ENCODE data around the gene KMT2E.

The KMT2E gene

DNA sequence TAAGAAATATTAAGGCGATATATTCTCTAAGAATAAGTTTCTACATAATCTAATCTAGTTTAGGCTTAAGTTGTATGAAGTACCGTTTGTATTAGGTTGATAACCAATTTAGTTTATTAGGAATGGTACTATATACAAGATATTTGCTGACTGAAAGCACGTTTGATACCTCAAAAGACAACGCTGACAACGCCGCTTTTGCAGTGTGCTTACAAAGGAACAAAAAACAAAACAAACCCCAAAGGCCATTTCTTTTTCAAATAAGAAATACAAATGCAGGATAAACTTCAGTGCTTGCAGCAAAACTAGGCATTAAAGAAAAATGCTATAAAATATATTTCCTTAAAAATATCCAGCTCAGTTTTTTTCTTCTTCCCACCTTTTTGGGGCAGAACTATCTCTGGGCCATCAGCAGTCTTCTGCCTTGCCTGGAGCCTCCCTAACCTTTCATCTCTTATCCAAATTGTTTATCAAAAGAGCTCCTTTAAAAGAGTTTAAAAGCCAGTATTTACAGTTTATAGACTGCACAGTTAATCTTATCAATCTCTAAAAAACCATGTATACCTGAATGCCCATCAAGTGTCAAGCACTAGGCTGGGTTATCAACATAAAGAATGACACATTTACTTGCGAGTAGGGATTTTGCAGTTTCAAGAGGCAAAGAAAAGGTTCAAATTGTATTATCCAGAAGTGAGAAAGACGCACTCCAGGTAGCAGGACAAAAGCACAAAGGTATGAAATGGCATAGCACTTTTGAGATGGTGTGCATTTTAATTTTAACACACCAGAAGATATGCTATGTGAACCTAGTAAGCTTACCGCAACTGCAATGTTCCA lies 4.1 kb upstream of the KMT2E start:
- DNase-seq (ENCODE audit: low read depth) = no peak

DNA sequence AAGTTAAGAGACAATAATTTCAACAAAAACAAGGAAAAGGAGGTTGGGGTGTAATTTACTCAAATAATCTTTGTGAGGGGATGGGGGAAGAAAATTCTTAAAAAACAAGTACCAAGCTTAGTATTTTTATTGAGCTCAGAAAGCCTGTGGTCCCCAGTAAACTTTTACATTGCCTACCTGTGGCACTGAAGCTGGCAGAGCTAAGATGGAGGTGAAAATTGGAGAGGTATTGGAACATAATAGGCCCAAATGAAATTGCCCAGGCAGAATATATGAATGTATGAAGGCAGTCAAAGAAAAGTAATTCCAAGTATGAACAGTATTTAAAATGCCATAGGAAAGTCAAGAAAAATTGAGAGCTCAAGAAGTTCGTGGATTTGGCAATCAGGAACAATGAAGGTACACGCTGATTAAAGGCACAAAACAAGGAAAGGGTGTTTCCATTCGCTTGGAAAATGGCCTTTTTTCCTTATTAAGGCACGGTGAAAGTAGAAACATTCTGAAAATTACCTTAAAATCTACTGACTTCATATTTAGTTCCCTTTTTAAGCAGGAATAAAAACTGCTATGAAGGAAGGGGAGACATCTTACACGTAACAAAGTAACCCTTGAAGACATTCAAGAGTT lies 3.4 kb upstream of the KMT2E start:
- no peak for DNase-seq (ENCODE audit: low read depth)

DNA sequence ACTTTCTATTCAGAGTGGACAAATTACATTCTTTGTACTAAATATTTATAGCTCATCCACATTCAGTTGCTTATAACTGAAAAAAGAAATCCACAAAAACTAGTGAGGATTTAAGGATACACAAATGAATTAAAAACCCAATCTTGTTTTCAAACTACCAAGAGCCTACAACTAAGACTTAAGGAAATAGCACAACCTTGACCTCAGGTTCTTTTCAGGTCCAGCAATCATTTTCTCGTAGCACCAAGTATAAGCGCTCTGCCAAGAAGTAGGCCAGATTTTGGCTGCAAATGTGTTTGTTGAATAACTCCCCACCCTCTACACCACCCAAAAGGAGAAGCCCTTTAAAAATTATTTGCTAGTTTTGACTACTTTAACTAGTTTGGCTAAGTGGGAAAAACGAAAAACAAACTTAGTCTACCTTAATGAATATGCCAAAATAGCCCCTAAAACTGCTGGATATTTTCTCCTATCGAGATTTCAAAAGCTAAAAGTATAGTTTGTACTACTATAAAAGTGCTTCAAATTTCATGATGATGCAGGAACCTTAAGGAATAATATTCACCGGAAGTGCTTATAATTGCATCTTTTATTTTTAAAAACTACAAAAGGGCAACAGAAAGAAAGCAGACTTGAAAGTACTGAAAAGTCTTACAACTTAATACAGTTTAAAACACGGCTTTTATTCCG lies 2.7 kb upstream of the KMT2E start:
- DNase-seq (ENCODE audit: low read depth) = no peak

DNA sequence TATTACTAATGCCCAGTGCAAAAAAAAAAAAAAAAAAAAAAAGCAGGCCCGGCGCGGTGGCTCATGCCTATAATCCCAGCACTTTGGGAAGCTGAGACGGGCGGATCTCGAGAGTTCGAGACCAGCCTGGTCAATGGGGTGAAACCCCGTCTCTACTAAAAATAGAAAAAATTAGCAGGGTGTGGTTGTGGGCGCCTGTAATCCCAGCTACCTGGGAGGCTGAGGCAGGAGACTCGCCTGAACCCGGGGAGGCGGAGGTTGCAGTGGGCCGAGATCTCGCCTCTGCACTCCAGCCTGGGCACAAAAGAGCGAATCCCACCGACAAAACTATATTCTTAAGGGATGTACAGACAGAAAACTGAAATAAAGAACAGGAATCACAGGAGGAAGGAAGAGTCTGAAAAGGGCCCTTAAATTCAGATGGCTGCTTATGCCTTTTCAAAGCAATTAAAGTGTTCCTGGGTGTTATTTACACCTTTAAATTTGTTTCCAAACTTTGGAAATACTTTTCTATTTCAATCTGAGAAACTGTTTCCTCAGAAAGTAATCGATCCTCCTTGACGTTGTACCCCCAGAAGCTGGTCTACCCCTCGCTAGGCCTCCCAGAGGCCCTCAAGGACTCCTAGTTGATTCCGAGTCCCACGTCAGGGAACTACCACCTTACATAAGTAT lies 2.0 kb upstream of the KMT2E start:
- DNase-seq (ENCODE audit: low read depth) = no peak

DNA sequence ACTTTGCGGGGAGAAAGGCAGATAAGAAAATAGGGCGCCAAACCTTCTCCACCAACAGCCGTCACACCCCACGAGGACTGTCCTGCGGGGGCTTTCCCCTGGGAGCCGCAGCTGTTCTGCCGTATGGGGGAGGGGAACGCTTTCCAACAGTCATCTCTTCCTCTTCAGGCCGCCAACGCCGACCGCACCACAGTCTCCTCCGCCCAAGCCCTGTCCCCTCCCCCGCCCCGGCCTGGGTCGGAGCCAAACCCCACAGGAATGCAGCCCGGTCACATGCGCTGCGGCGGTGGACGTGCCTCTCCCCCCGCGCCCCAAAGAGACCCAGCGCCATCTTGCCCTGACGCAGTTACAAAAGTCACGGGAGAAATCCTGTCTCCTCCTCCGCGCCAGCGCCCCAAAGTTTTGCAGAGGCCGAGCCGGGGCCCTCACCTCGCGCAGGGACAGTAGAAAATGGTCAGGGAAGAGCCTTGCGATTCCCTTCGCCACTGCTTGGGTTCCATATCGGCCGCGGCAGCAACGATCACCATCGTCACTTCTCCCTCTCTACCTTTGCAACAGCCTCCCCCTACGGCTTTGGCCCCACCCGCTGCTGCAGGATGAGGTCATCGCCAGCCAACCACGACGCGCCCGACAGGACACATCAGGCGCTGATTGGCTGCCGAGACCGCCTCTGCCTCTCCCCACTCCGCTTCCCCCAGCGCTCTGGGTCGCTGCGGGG lies 1.3 kb upstream of the KMT2E start:
- DNase-seq (ENCODE audit: low read depth) = peak; percentile 99

DNA sequence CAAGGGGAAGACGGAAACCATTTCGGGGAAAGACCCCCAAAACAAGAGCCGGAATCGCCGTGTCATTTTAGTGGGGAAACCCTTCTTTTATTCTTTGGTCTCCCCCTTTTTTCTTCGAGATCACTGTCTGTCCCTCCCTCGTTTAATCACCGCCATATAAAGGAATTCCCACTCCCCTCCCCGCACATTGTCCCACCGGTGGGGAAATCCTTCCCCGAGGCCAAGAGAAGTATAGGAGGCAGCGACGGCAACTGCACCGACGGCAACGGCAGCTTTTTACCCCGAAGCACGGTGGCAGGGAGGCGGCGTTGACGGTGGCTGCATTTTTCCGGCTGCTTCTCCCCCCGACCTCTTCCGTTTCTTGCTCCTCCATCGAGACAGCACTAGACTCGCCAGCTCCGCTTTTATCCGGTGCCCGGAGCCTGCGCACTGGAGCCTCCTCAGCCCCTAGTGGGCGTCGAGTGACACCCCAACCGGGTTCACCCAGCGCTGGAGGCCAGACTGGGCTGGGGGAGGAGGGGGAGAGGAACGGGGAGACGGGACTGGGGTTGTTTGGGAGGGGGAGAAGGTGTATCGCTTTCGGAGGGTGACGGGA lies 687 bp upstream of the KMT2E start:
- DNase-seq (ENCODE audit: low read depth) = peak; percentile 90

DNA sequence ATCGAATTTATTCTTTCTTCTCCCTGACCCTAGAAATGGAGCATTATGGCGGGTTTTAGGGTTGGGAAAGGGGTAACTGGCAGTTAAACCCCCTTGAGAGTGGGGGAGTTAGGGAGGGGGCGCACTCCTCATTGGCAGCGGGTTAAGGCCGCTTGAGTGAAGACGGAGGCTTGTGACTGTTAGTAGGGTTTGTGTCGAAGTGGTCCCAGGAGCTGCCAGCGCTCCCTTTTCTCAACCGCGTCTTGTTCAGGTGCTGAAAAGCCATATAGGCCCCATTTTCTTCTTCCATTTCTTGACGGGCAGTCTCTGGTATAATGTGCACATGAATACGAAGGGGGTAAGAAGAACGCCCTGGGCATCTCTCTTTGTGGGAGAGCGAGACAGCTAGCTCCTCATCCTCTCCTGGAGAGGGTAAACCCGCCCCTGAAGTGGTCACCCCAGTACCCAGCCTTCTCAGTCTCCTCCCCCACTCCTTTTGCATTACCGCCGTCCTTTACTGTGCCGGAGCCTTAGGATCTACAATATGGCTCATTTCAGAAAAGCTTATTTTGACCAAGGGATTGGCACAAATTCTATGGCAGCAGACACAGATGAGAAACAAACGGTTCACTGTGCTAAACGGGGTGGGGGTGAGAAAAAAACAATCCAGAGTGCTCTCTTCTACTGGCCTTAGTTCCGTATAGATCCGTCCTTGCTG lies 836 bp downstream of the KMT2E start:
- DNase-seq (ENCODE audit: low read depth) = peak; percentile 31

DNA sequence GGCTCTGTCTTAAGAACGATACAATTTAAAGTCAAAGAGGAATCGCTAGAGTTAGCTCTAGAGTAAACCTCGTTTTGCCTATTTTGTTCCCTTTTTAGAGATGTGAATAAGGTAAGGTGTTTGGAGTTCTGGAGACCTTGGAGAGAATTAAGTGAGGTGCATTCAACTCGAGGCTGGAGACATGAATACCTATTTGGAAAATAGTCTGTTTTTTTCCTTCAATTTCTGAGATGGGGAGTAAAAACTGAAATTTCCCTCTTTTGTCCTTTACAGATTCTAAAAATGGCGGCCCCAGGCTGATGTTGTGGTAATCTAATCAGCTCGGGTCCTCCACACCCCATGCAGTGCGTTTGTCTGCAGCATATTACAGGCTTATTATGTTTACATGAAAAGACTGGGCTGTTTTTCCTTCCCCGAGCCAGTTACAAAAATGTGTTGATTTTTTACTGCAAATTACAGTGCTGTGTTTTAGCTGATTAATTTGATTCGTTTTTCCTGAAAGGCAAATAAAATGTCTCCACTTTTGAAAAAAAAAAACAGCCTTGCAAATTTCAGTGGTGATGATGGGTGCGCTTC lies 1.5 kb downstream of the KMT2E start:
- no peak for DNase-seq (ENCODE audit: low read depth)

DNA sequence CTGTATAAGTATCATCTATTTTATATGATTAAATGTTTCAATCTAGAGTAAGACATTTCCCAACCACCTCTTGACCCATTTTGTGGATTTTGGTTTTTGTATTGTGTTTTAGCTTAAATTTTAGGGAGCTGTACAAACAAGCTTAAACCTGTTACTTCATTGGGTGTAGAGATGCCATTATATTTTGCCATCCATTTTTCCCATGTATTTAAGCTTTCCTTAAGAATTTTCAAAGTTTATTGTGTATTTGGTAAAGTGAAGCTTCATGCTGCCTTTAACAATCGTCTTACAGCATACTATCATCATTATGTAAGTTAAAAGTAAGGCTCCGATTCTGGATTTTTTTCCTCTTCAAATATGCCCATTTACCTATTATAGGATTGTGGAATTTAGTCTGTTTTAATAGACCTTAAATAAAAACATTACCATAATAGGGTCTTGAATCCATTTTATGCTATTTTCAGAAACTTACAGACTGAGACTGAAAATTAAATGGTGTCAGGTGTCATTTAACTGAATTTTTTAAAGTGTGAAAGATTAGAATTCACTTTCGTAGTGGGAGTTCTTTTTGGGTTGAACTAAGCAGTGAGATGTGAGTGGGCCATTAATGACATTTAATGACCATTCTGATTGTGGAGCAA lies 2.2 kb downstream of the KMT2E start:
- no peak for DNase-seq (ENCODE audit: low read depth)

DNA sequence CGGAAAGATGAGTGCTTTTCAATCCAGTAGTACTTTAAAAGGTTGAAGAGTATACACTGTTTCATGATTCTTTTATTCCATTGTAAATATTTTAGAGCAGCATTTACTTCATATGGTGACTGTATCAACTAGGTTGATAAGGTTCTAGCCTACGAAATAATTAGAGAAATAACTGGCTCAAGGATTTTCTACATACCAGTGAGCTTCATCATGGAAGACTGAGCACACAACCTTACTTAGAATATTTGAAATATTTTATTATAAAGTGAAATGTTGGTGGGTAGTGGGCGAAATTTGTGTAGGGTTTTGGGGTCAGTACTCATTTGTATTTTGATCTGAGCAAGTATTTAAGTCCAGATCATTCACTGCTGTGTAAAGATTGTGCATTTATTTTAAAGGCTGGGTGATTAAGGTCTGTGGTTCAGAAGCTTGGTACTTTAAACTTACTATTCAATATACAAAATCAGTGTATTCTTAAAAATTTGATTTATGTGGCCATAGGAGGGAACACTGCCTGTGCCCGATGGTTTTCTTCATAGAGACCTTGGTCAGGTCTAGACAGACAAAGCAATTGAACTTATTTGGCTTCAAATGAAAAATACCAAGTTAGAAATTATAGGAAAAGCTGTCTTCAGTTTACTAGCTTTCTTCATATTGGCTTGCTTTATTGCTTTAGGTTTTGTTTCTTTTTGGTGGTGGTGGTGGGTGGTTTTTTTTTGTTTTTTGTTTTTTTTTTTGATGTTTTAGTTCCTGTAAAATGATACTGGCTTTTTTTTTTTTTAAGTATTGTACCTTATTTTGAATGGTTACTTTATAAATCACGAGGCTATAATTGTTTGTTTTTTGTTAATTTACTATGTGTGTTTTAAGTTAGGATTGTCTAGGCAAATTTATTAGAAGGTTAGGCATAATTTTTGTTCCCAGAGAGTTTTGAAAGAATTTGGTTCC lies 3.0 kb downstream of the KMT2E start:
- DNase-seq (ENCODE audit: low read depth) = no peak

DNA sequence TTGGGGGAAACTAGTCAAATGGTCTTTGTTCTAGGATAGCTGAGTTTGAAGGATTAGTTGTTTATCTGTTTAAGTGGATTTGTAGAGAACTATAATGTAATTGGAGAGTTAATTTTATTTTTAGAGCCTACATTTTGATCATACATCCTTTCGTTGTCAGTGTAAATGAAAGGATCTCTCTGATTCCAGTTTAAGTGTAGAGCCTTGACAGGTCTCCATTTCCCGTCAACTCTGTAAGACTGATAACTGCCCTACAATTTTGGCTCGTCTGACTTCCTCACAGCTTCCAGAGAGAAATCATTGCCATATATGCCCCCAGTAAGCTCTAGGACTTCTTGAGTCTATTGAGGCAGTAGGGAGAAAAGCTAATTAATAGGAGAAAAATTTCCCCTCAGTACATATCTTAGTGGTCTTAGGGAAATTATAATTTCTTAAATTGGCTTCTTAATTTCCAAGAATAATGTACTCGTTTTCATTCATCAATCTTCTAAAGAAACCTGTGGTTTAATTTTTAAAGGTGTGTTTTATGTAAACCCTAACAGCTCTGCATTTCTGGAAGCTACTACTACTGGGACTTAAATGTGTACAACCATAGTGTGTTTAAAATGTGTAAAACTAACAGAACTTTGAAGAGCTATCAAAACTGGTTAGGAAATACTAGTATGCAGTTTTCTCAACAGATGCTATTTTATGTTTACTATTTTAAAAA lies 3.8 kb downstream of the KMT2E start:
- DNase-seq (ENCODE audit: low read depth) = no peak

DNA sequence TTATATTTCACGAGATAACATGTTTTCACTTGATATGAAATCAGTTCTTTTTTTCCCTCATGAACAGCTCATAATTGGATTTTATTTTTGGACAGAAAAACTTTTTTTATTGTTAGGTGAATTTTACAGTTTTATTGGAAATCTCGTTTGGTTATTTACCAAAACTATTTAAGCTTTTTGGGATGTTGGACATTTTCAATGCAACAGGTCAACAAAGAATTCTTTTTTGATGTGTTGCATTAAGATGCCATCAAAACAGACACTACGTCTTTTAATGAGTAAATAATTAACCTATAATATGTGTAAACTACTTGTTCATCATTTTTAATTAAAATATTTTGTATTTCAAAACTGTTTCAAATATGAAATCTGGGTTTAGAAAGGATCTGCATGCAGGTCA lies 5.3 kb downstream of the KMT2E start:
- no peak for DNase-seq (ENCODE audit: low read depth)

DNA sequence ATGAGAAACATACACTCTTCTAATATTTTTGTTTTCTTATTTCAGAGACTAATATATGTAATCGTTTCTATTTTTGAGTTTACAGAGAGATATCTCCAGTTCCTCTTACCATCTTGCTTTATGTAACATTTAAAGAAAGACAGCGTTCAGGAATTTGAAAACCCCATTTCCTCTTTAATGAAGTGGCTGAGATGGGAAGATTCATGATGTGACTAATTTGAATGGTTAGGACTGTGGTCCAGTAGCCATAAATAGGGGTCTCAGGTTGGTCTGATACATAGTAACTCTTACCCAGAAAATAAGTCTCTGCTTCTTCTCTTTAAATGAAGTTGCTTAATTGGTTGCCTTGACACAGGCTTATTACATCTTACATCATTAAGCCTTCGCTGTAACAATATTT lies 6.9 kb downstream of the KMT2E start:
- no peak for DNase-seq (ENCODE audit: low read depth)

DNA sequence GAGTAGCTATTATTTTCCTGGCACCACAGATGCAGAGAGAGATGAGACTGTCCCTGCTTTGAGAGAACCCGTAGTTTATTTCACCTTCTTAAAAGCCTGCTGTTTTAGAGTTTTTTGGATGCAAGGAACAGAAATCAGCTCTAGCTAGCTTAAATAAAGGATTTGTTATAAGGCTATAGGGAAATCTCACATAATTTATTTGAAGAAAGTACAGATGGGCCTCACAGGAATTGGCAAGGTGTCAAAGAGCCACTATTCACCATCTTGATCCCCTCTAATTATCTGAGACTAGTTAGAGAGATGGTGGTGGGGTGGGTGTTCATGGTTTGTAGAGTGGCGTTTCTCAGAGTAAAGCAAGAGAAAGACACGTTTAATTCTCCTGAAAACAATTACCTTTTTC lies 7.3 kb downstream of the KMT2E start:
- no peak for DNase-seq (ENCODE audit: low read depth)

DNA sequence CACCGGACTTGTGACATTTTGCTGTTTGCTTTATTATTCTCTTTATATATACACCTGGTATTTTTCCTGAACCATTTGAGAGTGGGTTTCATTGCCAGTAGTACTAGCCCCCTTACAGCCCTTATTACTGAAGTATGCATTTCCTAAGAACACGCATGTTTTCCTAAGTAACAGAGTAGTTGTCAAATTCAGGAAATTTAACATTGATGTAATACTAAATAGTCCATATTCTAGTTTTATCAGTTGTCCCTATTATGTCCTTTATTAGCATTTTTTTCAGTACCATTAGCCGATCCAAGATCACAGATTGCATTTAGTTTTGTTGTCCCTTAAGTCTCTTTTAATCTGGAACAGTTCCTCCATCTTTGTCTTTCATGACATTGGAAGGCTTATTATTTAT lies 8.0 kb downstream of the KMT2E start:
- DNase-seq (ENCODE audit: low read depth) = no peak

DNA sequence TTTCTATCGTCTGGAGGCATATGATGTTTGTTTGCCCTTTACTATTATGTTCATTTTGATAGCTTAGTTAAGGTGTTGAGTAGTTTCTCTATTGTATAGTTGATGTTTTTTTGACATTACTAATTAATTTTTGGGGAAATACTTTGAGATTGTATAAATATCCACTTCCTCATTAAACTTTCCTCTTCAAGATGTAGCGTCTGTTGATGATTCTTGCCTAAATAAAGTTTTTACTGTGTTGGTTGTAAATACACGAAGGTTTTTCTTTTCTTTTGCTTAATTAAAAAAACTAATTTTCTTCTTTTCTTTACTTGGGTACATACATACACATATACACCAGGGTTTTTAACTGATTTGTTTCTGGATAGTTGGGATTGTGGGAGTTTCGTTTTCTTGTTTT lies 8.5 kb downstream of the KMT2E start:
- no peak for DNase-seq (ENCODE audit: low read depth)

DNA sequence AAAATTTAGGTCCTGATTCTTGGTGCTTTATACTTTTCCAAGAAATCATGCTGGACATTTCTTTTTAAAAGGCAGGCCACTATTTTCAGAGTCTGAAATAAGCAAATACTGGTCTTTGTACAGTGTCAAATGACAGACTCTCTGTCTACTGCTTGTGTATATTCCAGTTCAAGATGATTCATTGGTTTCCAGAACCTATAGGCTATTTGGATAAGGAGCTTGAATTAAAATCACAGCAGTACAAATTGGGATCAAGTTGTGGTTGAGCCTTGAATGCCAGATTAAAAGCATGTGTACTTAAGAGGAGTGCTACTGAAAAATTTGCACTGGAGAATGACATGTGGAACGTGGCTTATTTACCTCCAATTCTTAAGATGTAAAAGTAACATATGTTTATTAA lies 10.7 kb downstream of the KMT2E start:
- no peak for DNase-seq (ENCODE audit: low read depth)

DNA sequence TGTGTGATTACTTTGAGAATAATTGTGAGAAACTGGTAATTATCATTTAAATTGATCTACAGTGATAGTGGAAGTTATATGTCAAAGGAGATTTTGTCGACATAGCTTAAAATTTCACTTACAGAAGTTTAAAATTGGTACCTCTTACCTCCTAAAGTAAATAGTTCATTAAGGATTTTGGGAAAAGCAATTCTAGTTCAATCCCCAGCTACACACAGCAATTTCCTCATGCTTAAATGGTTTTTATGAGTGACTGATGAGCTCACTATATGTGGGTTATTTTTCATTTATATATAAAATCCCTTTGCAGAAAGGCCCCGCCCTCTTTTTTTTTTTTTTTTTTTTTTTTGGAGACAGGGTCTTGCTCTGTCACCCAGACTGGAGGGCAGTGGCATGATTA lies 12.7 kb downstream of the KMT2E start:
- DNase-seq (ENCODE audit: low read depth) = no peak

Data from activated T-cell treated with anti-CD3 and anti-CD28 coated beads for 24 hours (primary cell).